Motor neuron (in vitro differentiated cells): ENCODE measurements around the gene CELF5. TPM values are rescaled to one million over a fixed set of nuclear protein-coding genes. Genes with fewer than 3 reads are reported as not detected.
"Not testable (repeated sequence)": the region's sequence is repeated elsewhere in the genome, so short reads cannot be mapped to it uniquely, and the experiment has no call there.

ENCODE experiments used
- ATAC-seq, 8 experiments: fragments of 200-7000 bp; cut with Tn5 transposase; replicated peaks in 6 of 8; 2 replicates each; pipeline ENCODE4 v1.8.0; 2021; ENCODE audit warnings: mild to moderate bottlenecking in 8 of 8, moderate library complexity in 8 of 8
- H3K27ac ChIP-seq, 2 donors: fragments of 250-450 bp; sonication (Bioruptor Pico); 2 replicates each; pipeline ENCODE4 v1.9.0; 2021; ENCODE audit warnings: antibody characterized with exemption in 2 of 2, mild to moderate bottlenecking in 2 of 2, moderate library complexity in 1 of 2
- H3K4me1 ChIP-seq, 2 donors: fragments of 250-450 bp; sonication (Bioruptor Pico); replicated peaks in 1 of 2; 2 replicates each; pipeline ENCODE4 v1.6.1; 2021; ENCODE audit warnings: antibody characterized with exemption in 2 of 2, mild to moderate bottlenecking in 2 of 2, moderate library complexity in 1 of 2
- H3K4me3 ChIP-seq, 5 donors: fragments of 250-450 bp; sonication (Bioruptor Pico); 2 replicates each; pipeline ENCODE4 v1.9.0; 2021; ENCODE audit warnings: antibody characterized with exemption in 5 of 5, mild to moderate bottlenecking in 5 of 5, moderate library complexity in 4 of 5
- WGBS, 10 experiments: fragments of 450-650 bp; shearing (Covaris generic); methylation state at CpG; one replicate each; pipeline ENCODE4 v1.0.0; 2022; 5-methylcytosine and 5-hydroxymethylcytosine counted together
- in situ Hi-C, 9 experiments: fragments of 400-800 bp; cut with MboI; loops; one replicate each; pipeline ENCODE4 v1.15.0; 2021; ENCODE audit warnings: low sequenced_read_pairs in 9 of 9, low pct_unique_long_range_greater_than_20kb in 2 of 9; ENCODE audit not compliant: unreplicated experiment in 9 of 9
- total RNA-seq, 8 experiments: library from RNA; unstranded; fragments of 300-600 nt; gene quantifications; 2 replicates each; pipeline versions ENCODE4 v1.2.3 to v1.2.4, GENCODE V29; 2022

CELF5 gene
- total RNA-seq, 8 experiments from 2014 or later, result 0.18 to 29.9 (median 18.0) TPM

DNA sequence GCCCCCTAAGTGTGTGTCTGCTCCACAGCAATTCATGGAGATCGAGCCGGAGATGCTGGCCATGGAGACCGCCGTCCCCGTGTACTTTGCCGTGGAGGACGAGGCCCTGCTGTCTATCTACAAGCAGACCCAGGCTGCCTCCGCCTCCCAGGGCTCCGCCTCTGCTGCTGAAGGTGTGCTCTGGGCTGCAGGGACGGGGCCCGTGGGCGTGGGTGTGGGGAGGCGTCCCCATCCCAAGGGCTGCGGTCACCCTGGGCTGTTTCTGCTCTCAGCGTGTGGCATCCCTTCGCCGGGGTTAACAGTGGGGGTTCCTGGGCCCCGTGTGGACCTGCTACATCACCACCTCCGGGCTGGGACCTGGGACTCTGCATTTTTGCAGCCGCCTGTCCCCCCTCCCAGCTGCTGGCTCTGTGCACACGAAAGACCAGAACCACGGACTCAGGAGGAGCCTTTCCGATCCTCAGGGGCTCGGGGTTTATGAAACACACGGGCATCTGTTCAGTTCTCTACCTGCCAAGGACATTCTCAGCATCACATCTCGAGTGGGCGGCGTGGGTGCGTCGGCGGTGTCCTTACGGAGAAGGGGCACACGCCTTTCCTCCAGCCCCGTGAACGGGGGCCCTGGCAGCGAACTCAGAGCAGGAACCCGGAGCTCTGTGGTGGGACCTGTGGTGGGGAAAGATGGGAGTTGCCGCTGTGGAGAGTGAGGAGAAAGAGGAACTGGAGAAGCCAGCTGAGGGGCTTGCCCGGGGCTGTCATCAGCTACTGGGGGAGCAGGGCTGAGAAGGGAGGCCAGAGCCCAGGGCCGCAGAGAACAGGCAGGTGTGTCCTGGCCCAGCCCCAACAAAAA lies 31.0 kb upstream of the CELF5 start:
- in situ Hi-C loops, result no loop called here

GRCh38 chr19:3194106-3195087 lies 30.1 kb upstream of the CELF5 start:
- 73 to 100% (median 89%) methylated on average over 2 to 15 of the region's 17 CpGs; no CpG with 5 or more reads in 2 of the 10 experiments for WGBS, 10 experiments
- in situ Hi-C loops, result no loop called here
- Histone ChIP-seq H3K4me3 (no peak overlapping the region), H3K4me1 (no peaks in the 10 kb centered on the region), H3K27ac (no peak overlapping the region)
- no peak for ATAC-seq

More for the DNA sequence above, 31.0 kb upstream of the CELF5 start:
- no peak for ATAC-seq
- Histone ChIP-seq H3K4me1 (no peaks in the 10 kb centered on the region), H3K27ac (no peak overlapping the region), H3K4me3 (no peak overlapping the region)
- 83 to 100% (median 95%) methylated on average over 2 to 9 of the region's 40 CpGs; no CpG with 5 or more reads in 4 of the 10 experiments for WGBS, 10 experiments

GRCh38 chr19:3196064-3196932 lies 28.2 kb upstream of the CELF5 start:
- in situ Hi-C loops, result no loop called here
- ATAC-seq, result no peak
- Histone ChIP-seq H3K27ac (no peak overlapping the region), H3K4me1 (no peaks in the 10 kb centered on the region), H3K4me3 (no peak overlapping the region)
- WGBS, 10 experiments, result 70 to 100% (median 94%) methylated on average over 2 to 7 of the region's 42 CpGs; no CpG with 5 or more reads in 6 of the 10 experiments

- H3K4me3 ChIP-seq, result no peak overlapping the region
- H3K27ac ChIP-seq, result no peak overlapping the region
- in situ Hi-C loops, result no loop called here
- ATAC-seq, result no peak
- WGBS, 10 experiments, result 80 to 100% (median 97%) methylated on average over 2 to 5 of the region's 14 CpGs; no CpG with 5 or more reads in 7 of the 10 experiments
- H3K4me1 ChIP-seq, result no peaks in the 10 kb centered on the region
These were observed 27.6 kb upstream of the CELF5 start for GRCh38 chr19:3196933-3197205.

DNA sequence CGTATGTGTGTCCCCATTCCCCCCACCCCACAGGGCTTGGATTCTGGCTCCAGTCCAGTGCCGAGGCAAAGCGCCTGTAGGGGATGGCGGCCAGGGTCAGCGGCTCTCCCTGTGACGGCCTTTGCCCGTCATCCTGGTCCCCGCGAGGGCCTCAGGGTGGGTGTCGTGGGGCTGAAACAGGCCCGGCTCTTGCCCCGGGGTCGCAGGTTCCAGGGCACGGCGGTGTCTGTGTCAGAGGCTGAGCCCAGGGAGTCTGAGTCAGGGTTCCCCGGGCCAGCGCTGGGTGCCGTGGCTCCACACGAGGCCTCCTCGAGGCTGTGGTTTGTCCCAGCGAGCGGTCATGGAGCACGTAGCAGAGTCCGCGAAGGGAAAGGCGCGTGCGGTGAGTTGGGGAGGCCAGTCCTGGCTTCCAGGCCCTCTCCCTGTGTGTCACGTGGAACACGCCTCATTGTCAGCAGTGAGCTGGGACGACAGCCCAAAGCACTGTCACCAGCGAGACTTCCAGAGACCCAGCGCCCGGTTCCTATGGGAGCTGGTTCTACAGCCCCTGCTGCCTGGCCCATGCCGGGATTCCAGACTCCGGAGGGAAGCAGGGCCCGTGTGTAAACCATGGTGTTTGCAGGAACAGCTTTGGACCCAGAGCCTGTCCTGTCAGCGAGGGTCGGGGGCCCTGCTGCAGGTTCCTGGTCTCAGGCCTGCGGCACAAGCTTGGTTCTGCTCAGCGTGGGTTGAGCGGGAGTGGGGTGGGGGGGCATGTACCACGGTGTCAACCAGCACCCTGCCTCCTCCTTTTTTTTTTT lies 25.4 kb upstream of the CELF5 start:
- no peak overlapping the region for H3K27ac ChIP-seq
- ATAC-seq, result peak in 3 of 8 experiments; percentile 5 to 10 (median 7)
- no peak overlapping the region for H3K4me3 ChIP-seq
- 90 to 100% (median 100%) methylated on average over 2 to 5 of the region's 43 CpGs; no CpG with 5 or more reads in 5 of the 10 experiments for WGBS, 10 experiments
- in situ Hi-C loops, result no loop called here
- H3K4me1 ChIP-seq, result no peaks in the 10 kb centered on the region

DNA sequence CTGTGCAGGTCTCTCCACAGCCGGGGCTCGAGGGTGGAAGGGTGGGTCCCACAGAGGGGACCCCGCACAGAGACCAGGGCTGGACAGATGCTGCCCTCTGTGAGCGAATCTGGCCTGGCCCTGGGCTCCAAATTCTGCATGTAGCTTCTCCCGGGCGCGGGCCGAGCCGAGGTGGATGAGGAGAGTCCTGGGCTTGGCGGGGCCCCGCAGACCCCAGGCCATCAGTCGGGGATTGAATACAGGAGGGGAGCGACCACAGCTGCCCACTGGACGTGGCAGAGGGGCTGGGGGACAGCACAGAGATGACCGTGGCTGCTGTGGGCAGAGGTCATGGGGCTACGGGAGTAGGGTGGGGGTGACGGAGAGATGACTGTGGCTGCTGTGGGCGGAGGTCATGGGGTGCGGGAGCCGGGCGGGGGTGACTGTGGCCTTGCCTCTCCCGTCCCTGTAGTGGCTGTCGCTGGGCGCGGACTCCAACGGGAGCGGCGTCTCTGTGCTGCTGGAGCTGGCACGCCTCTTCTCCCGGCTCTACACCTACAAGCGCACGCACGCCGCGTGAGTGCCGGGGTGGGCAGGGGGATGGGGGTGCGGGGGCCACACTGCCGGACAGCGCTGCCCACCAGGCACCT lies 23.3 kb upstream of the CELF5 start:
- WGBS, 10 experiments, result 80 to 100% (median 100%) methylated on average over 2 to 8 of the region's 39 CpGs; no CpG with 5 or more reads in 7 of the 10 experiments
- Histone ChIP-seq H3K4me3 (no peak overlapping the region), H3K4me1 (no peaks in the 10 kb centered on the region), H3K27ac (no peak overlapping the region)
- in situ Hi-C loops, result no loop called here
- ATAC-seq, result peak in 1 of 8 experiments; percentile 3

DNA sequence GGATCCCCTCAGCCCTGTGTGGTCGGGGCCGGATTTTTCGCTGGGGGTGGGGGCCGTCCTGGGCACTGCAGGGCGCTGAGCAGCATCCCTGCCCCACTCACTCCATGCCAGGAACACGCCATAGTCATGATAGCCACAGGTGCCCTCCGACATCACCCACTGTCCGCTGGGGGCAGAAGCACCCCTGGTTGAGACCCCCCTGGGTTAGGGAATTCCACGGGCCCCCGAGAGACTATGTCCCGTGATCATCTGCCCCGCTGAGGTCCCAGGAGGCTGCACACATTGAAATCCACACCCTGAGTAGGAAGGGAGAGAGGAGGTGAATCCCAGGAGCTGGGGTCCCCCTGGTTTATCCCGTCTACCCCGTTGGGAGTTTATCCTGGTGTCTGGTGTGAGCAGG lies 22.6 kb upstream of the CELF5 start:
- in situ Hi-C loops, result no loop called here
- WGBS, 10 experiments, result 96% methylated on average over 5 of the region's 14 CpGs; no CpG with 5 or more reads in 9 of the 10 experiments
- Histone ChIP-seq H3K4me3 (no peak overlapping the region), H3K4me1 (no peaks in the 10 kb centered on the region), H3K27ac (no peak overlapping the region)
- ATAC-seq, result no peak

GRCh38 chr19:3202346-3202745 lies 22.1 kb upstream of the CELF5 start:
- in situ Hi-C loops, result no loop called here
- no peak overlapping the region for H3K27ac ChIP-seq
- no peaks in the 10 kb centered on the region for H3K4me1 ChIP-seq
- no peak overlapping the region for H3K4me3 ChIP-seq
- ATAC-seq, result no peak
- WGBS, 10 experiments, result 80 to 90% (median 86%) methylated on average over 1 to 10 of the region's 12 CpGs; no CpG with 5 or more reads in 7 of the 10 experiments

DNA sequence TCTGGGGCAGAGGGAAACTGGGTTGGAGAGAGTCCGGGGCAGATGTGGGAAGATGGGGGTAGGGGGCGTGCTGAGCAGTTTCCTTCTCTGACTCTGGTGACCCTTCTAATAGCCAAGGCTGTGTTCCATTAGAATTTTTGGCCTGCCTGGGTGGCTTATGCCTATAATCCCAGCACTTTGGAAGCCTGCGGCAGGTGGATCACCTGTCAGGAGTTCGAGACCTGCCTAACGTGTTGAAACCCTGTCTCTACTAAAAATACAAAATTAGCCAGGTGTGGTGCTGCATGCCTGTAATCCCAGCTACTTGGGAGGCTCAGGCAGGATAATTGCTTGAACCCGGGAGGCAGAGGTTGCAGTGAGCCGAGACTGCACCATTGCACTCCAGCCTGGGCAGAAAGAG lies 21.6 kb upstream of the CELF5 start:
- in situ Hi-C loops, H3K27ac ChIP-seq, ATAC-seq, H3K4me3 ChIP-seq, H3K4me1 ChIP-seq: not testable (repeated sequence)
- whole genome bisulfite sequencing, 10 experiments, result 90 to 100% (median 98%) methylated on average over 1 to 7 of the region's 7 CpGs; no CpG with 5 or more reads in 3 of the 10 experiments

- no peak overlapping the region for H3K4me3 ChIP-seq
- in situ Hi-C loops, result no loop called here
- 100% methylated on average over 1 to 3 of the region's 43 CpGs; no CpG with 5 or more reads in 8 of the 10 experiments for WGBS, 10 experiments
- ATAC-seq, result peak in 3 of 8 experiments; percentile 6 to 14 (median 6)
- H3K27ac ChIP-seq, result no peak overlapping the region
- H3K4me1 ChIP-seq, result no peaks in the 10 kb centered on the region
These were observed 20.4 kb upstream of the CELF5 start for GRCh38 chr19:3203805-3204645.
